HFF-Myc (cell line): ENCODE measurements around the gene PCGF3.

Source experiments
- DNase-seq: peaks from one replicate; pipeline ENCODE4 v3.0.0-alpha.2; 2011; ENCODE audit warnings: low read depth; ENCODE audit errors: extremely low read depth
- H3K4me3 ChIP-seq: replicated peaks from 2 replicates; pipeline ENCODE4 v1.5.1; 2011; ENCODE audit warnings: low read depth, mild to moderate bottlenecking, control low read depth, low read length
- CTCF ChIP-seq: IDR thresholded peaks from 2 replicates; pipeline ENCODE4 v1.5.1; 2012; ENCODE audit warnings: mild to moderate bottlenecking, low read depth, low read length, control low read depth; ENCODE audit errors: missing control alignments

Gene PCGF3

GRCh38 chr4:740011-740410, 34.4 kb downstream of the PCGF3 start:
- DNase-seq = no peak
- TF ChIP-seq CTCF = no peak
- H3K4me3 ChIP-seq = no peak overlapping the region

GRCh38 chr4:740656-741282, 35.1 kb downstream of the PCGF3 start:
- no peak overlapping the region for H3K4me3 ChIP-seq
- no peak for DNase-seq
- TF ChIP-seq CTCF = no peak

GRCh38 chr4:742096-742741, 36.6 kb downstream of the PCGF3 start:
- no peak for DNase-seq
- no peak overlapping the region for H3K4me3 ChIP-seq
- TF ChIP-seq CTCF = no peak

- no peak overlapping the region for H3K4me3 ChIP-seq
- no peak for DNase-seq
- TF ChIP-seq CTCF = peak; percentile 89
Observed at GRCh38 chr4:742742-743311, 37.2 kb downstream of the PCGF3 start.

GRCh38 chr4:743463-744211, 38.0 kb downstream of the PCGF3 start:
- no peak overlapping the region for H3K4me3 ChIP-seq
- no peak for DNase-seq
- TF ChIP-seq CTCF = no peak

GRCh38 chr4:744212-744841, 38.7 kb downstream of the PCGF3 start:
- no peak for TF ChIP-seq CTCF
- no peak for DNase-seq
- H3K4me3 ChIP-seq = no peak overlapping the region
